Mesenchymal stem cell (in vitro differentiated cells and primary cell): ENCODE measurements around the gene PHETA1.

Experiments used
- DNase-seq: peaks from one replicate; pipeline ENCODE4 v3.0.0-alpha.2; 2013
- H2AFZ ChIP-seq: one replicate; pipeline ENCODE4 v1.6.1; 2013; ENCODE audit warnings: low read depth, mild to moderate bottlenecking, control low read depth, inconsistent platforms, low read length, moderate library complexity
- H2AK5ac ChIP-seq: 2 replicates; pipeline ENCODE4 v1.6.1; 2013; ENCODE audit warnings: low read length, moderate library complexity, mild to moderate bottlenecking, inconsistent platforms; ENCODE audit not compliant: severe bottlenecking
- H2BK120ac ChIP-seq: one replicate; pipeline ENCODE4 v1.6.1; 2013; ENCODE audit warnings: low read depth, mild to moderate bottlenecking, inconsistent platforms, low read length, moderate library complexity
- H2BK12ac ChIP-seq, 2 experiments: one replicate each; pipeline ENCODE4 v1.6.1; 2013; ENCODE audit warnings: inconsistent platforms in 2 of 2, low read length in 2 of 2, mild to moderate bottlenecking in 2 of 2, moderate library complexity in 2 of 2, control low read depth in 1 of 2
- H2BK15ac ChIP-seq: one replicate; pipeline ENCODE4 v1.6.1; 2013; ENCODE audit warnings: mild to moderate bottlenecking, low read depth, inconsistent platforms; ENCODE audit not compliant: poor library complexity, severe bottlenecking
- H2BK5ac ChIP-seq: 2 replicates; pipeline ENCODE4 v1.6.1; 2013; ENCODE audit warnings: low read depth, mild to moderate bottlenecking, low read length, control low read depth, inconsistent platforms; ENCODE audit not compliant: poor library complexity, severe bottlenecking
- H3K14ac ChIP-seq, 2 experiments: one replicate each; pipeline ENCODE4 v1.6.1; 2013; ENCODE audit warnings: inconsistent platforms in 2 of 2, low read length in 2 of 2, control low read depth in 1 of 2, mild to moderate bottlenecking in 1 of 2, moderate library complexity in 1 of 2
- H3K18ac ChIP-seq, 2 experiments: one replicate each; pipeline ENCODE4 v1.6.1; 2013; ENCODE audit warnings: inconsistent platforms in 2 of 2, low read length in 2 of 2, control low read depth in 1 of 2, low read depth in 1 of 2, mild to moderate bottlenecking in 1 of 2
- H3K23ac ChIP-seq, 2 experiments: one replicate each; pipeline ENCODE4 v1.6.1; 2013; ENCODE audit warnings: inconsistent platforms in 2 of 2, low read length in 2 of 2, mild to moderate bottlenecking in 2 of 2, moderate library complexity in 2 of 2, control low read depth in 1 of 2
- H3K27ac ChIP-seq: 2 replicates; pipeline ENCODE4 v1.5.1; 2013; ENCODE audit warnings: mild to moderate bottlenecking, moderate library complexity, low read length, control low read depth, inconsistent platforms; ENCODE audit not compliant: poor library complexity, severe bottlenecking
- H3K27me3 ChIP-seq, 2 experiments: 2 replicates each; pipeline versions ENCODE4 v1.6.1 to v1.7.0; 2013; ENCODE audit warnings: low read length in 2 of 2, mild to moderate bottlenecking in 2 of 2, moderate library complexity in 2 of 2, control low read depth in 1 of 2, inconsistent platforms in 1 of 2; ENCODE audit not compliant: control insufficient read depth in 1 of 2, insufficient read depth in 1 of 2
- H3K36me3 ChIP-seq, 2 experiments: 2 replicates each; pipeline versions ENCODE4 v1.6.1 to v1.7.0; 2013; ENCODE audit warnings: low read length in 2 of 2, control low read depth in 1 of 2, inconsistent platforms in 1 of 2, low read depth in 1 of 2, mild to moderate bottlenecking in 1 of 2; ENCODE audit not compliant: insufficient read depth in 2 of 2, control insufficient read depth in 1 of 2
- H3K4ac ChIP-seq, 2 experiments: one replicate each; pipeline ENCODE4 v1.6.1; 2013; ENCODE audit warnings: inconsistent platforms in 2 of 2, low read length in 2 of 2, mild to moderate bottlenecking in 2 of 2, moderate library complexity in 2 of 2, control low read depth in 1 of 2, low read depth in 1 of 2
- H3K4me1 ChIP-seq: 2 replicates; pipeline ENCODE4 v1.6.1; 2013; ENCODE audit warnings: low read depth, low read length, control low read depth; ENCODE audit not compliant: control insufficient read depth, insufficient read depth
- H3K4me2 ChIP-seq: 2 replicates; pipeline ENCODE4 v1.6.1; 2013; ENCODE audit warnings: low read length, mild to moderate bottlenecking, inconsistent platforms; ENCODE audit not compliant: poor library complexity, severe bottlenecking
- H3K4me3 ChIP-seq, 2 experiments: 2 replicates each; pipeline versions ENCODE4 v1.5.1 to v1.7.0; 2013; ENCODE audit warnings: low read length in 2 of 2, mild to moderate bottlenecking in 2 of 2, control low read depth in 1 of 2, low read depth in 1 of 2; ENCODE audit not compliant: insufficient read depth in 1 of 2
- H3K79me1 ChIP-seq: replicated peaks from 2 replicates; pipeline ENCODE4 v1.6.1; 2013; ENCODE audit warnings: mild to moderate bottlenecking, control low read depth, low read length, inconsistent platforms; ENCODE audit not compliant: poor library complexity, severe bottlenecking
- H3K9ac ChIP-seq: 2 replicates; pipeline ENCODE4 v1.7.0; 2013; ENCODE audit warnings: mild to moderate bottlenecking, low read length, moderate library complexity
- H3K9me3 ChIP-seq: 2 replicates; pipeline ENCODE4 v1.7.0; 2013; ENCODE audit warnings: mild to moderate bottlenecking, low read length; ENCODE audit not compliant: control insufficient read depth
- H4K8ac ChIP-seq: one replicate; pipeline ENCODE4 v1.6.1; 2013; ENCODE audit warnings: inconsistent platforms, mild to moderate bottlenecking, low read length, moderate library complexity
- H4K91ac ChIP-seq: one replicate; pipeline ENCODE4 v1.6.1; 2013; ENCODE audit warnings: mild to moderate bottlenecking, low read length, inconsistent platforms
- WGBS: methylation state at CpG from one replicate; pipeline ENCODE4 v1.1.7; 2013; ENCODE audit warnings: mixed read lengths; 5-methylcytosine and 5-hydroxymethylcytosine counted together

PHETA1 gene

GRCh38 chr12:111351026-111351425 is 17.9 kb downstream of the PHETA1 start:
- DNase-seq: no peak

GRCh38 chr12:111349748-111350520 is 19.0 kb downstream of the PHETA1 start:
- no peak overlapping the region for H3K4me3 ChIP-seq
- H2BK12ac ChIP-seq: no peak overlapping the region
- H3K4me2 ChIP-seq: no peak overlapping the region
- no peaks in the 10 kb centered on the region for H3K79me1 ChIP-seq
- WGBS: 89% methylated on average over 11 of the region's 17 CpGs
- peaks cover 0 to 5% of the 10 kb centered on the region in 2 experiments for H3K36me3 ChIP-seq
- no peak overlapping the region for H3K27ac ChIP-seq
- no peak overlapping the region for H3K18ac ChIP-seq
- H2AFZ ChIP-seq: no peak overlapping the region
- no peak overlapping the region for H4K8ac ChIP-seq
- H3K14ac ChIP-seq: no peak overlapping the region
- no peak overlapping the region for H3K9ac ChIP-seq
- no peak overlapping the region for H4K91ac ChIP-seq
- no peak overlapping the region for H2BK120ac ChIP-seq
- no peak overlapping the region for H3K4ac ChIP-seq
- peaks cover 0 to 5% of the 10 kb centered on the region in 2 experiments for H3K27me3 ChIP-seq
- no peak overlapping the region for H3K23ac ChIP-seq
- H2AK5ac ChIP-seq: no peak overlapping the region
- no peak overlapping the region for H2BK5ac ChIP-seq
- H2BK15ac ChIP-seq: no peak overlapping the region
- no peaks in the 10 kb centered on the region for H3K4me1 ChIP-seq
- no peak for DNase-seq
- peaks cover 20% of the 10 kb centered on the region for H3K9me3 ChIP-seq

More at GRCh38 chr12:111351026-111351425, 17.9 kb downstream of the PHETA1 start:
- Histone ChIP-seq H3K79me1 (no peaks in the 10 kb centered on the region), H3K9ac (no peak overlapping the region), H3K9me3 (peaks cover 20% of the 10 kb centered on the region), H3K4ac (no peak overlapping the region), H4K91ac (no peak overlapping the region), H2AK5ac (no peak overlapping the region), H2BK12ac (no peak overlapping the region), H3K27me3 (peaks cover 0 to 5% of the 10 kb centered on the region in 2 experiments), H2AFZ (no peak overlapping the region), H3K4me3 (no peak overlapping the region), H3K23ac (no peak overlapping the region), H2BK15ac (no peak overlapping the region), H3K14ac (no peak overlapping the region), H3K4me1 (no peaks in the 10 kb centered on the region), H2BK5ac (no peak overlapping the region), H2BK120ac (no peak overlapping the region), H3K18ac (no peak overlapping the region), H4K8ac (no peak overlapping the region), H3K27ac (no peak overlapping the region), H3K4me2 (no peak overlapping the region), H3K36me3 (peaks cover 0 to 5% of the 10 kb centered on the region in 2 experiments)
- WGBS: 76% methylated on average over 2 of the region's 2 CpGs

- Histone ChIP-seq H2AK5ac (no peak overlapping the region), H3K4me2 (no peak overlapping the region), H4K8ac (no peak overlapping the region), H2BK12ac (no peak overlapping the region), H3K23ac (no peak overlapping the region), H2BK15ac (no peak overlapping the region), H3K18ac (no peak overlapping the region), H3K27me3 (peaks cover 0 to 5% of the 10 kb centered on the region in 2 experiments), H2BK120ac (no peak overlapping the region), H3K14ac (no peak overlapping the region), H2AFZ (no peak overlapping the region), H3K79me1 (no peaks in the 10 kb centered on the region), H3K9me3 (peaks cover 20% of the 10 kb centered on the region), H3K27ac (no peak overlapping the region), H3K4me1 (no peaks in the 10 kb centered on the region), H3K4me3 (no peak overlapping the region), H2BK5ac (no peak overlapping the region), H3K4ac (no peak overlapping the region), H3K9ac (no peak overlapping the region), H3K36me3 (peaks cover 0 to 5% of the 10 kb centered on the region in 2 experiments), H4K91ac (no peak overlapping the region)
- 80% methylated on average over 11 of the region's 11 CpGs for WGBS
- DNase-seq: no peak
These were observed 19.7 kb downstream of the PHETA1 start for GRCh38 chr12:111349101-111349747.

GRCh38 chr12:111347891-111348644 is 20.8 kb downstream of the PHETA1 start:
- Histone ChIP-seq H3K4ac (no peak overlapping the region), H2BK15ac (no peak overlapping the region), H2AK5ac (no peak overlapping the region), H3K4me1 (no peaks in the 10 kb centered on the region), H2BK5ac (no peak overlapping the region), H3K4me3 (no peak overlapping the region), H4K8ac (no peak overlapping the region), H3K27me3 (peaks cover 0 to 3% of the 10 kb centered on the region in 2 experiments), H3K27ac (no peak overlapping the region), H3K23ac (no peak overlapping the region), H3K18ac (no peak overlapping the region), H3K9ac (no peak overlapping the region), H3K14ac (no peak overlapping the region), H2BK120ac (no peak overlapping the region), H3K36me3 (peaks cover 0 to 5% of the 10 kb centered on the region in 2 experiments), H2AFZ (no peak overlapping the region), H3K9me3 (peaks cover 20% of the 10 kb centered on the region), H2BK12ac (no peak overlapping the region), H3K79me1 (no peaks in the 10 kb centered on the region), H3K4me2 (no peak overlapping the region), H4K91ac (no peak overlapping the region)
- DNase-seq: no peak
- WGBS: 94% methylated on average over 17 of the region's 18 CpGs
